HepG2 (cell line): ENCODE measurements around the gene TMEM198. TPM values are rescaled to one million over a fixed set of nuclear protein-coding genes. Genes with fewer than 3 reads are reported as not detected.

Source experiments
- HNRNPH1 ChIP-seq: fragments of 200-400 bp; formaldehyde crosslinking; optimal IDR thresholded peaks from 2 replicates; pipeline ENCODE3; 2017; ENCODE audit warnings: mild to moderate bottlenecking, low read depth, low read length
- MBNL3 ChIP-seq: fragments of 250-450 bp; sonication (Bioruptor Pico); conservative IDR thresholded peaks from 2 replicates; pipeline ENCODE4 v1.8.0; 2022; ENCODE audit warnings: mild to moderate bottlenecking, inconsistent platforms
- SP4 ChIP-seq: sonication (generic); formaldehyde crosslinking; IDR thresholded peaks from 2 replicates; pipeline ENCODE4 v1.8.1; 2023; ENCODE audit warnings: mild to moderate bottlenecking, missing genetic modification reagents
- STAG1 ChIP-seq: sonication (generic); formaldehyde crosslinking; IDR thresholded peaks from 2 replicates; pipeline ENCODE4 v1.4.0; 2020; ENCODE audit warnings: missing genetic modification reagents
- TBL1XR1 ChIP-seq: fragments of 150-350 bp; IDR thresholded peaks from 2 replicates; pipeline ENCODE4 v1.6.1; 2014; ENCODE audit warnings: borderline replicate concordance, low read length; ENCODE audit not compliant: partially characterized antibody
- THAP9 ChIP-seq: sonication (generic); formaldehyde crosslinking; IDR thresholded peaks from 2 replicates; pipeline ENCODE4; 2020; ENCODE audit warnings: missing genetic modification reagents, mild to moderate bottlenecking, borderline replicate concordance
- polyA plus RNA-seq, 8 experiments: library from polyadenylated mRNA; depleted of rRNA in 3 of 8; stranded (reverse) in 7 of 8; unstranded in 1 of 8; fragments of >200 nt; fragmentation: Illumina TruSeq in 4 of 8; extraction: Trizol in 4 of 8; gene quantifications; 2 replicates each; pipeline versions ENCODE4 v1.2.1 to v1.2.3, GENCODE V29; 2011 to 2016; ENCODE audit warnings: low read depth in 4 of 8, missing spikeins in 1 of 8, mixed read lengths in 1 of 8; ENCODE audit not compliant: insufficient read depth in 1 of 8
- total RNA-seq, 5 experiments: library from RNA; depleted of rRNA; stranded (reverse); fragments of >200 nt; fragmentation: Illumina TruSeq; extraction: Trizol; gene quantifications; 2 replicates each; pipeline ENCODE4 v1.2.3, GENCODE V29; 2016; ENCODE audit warnings: low read depth in 1 of 5
- TF ChIP-seq, protein P1 (sequence below): sonication (generic); IDR thresholded peaks from 2 replicates; pipeline ENCODE4 v1.6.1; 2016; ENCODE audit warnings: low read depth, borderline replicate concordance
- TF ChIP-seq, protein P2 (sequence below): sonication (generic); formaldehyde crosslinking; IDR thresholded peaks from 2 replicates; pipeline ENCODE4 v1.8.0; 2022; ENCODE audit warnings: missing genetic modification reagents, mild to moderate bottlenecking, inconsistent platforms, borderline replicate concordance

TMEM198 gene
- total and polyA plus RNA-seq, 2 of the 13 experiments (the other 11 are each of a cell fraction or from before 2014, with no cell fraction given) = 17.3 to 23.5 TPM

GRCh38 chr2:219531639-219532377 lies 12.0 kb upstream of the TMEM198 start (continued):
- TF ChIP-seq THAP9 (no peak), TBL1XR1 (no peak), SP4 (CRISPR knock-in tag) (no peak), HNRNPH1 (no peak), STAG1 (CRISPR knock-in tag) (peak; percentile 18; the same call in 1 of the 2 replicates), MBNL3 (CRISPR knock-in tag) (no peak)
- TF ChIP-seq, protein P1, sequence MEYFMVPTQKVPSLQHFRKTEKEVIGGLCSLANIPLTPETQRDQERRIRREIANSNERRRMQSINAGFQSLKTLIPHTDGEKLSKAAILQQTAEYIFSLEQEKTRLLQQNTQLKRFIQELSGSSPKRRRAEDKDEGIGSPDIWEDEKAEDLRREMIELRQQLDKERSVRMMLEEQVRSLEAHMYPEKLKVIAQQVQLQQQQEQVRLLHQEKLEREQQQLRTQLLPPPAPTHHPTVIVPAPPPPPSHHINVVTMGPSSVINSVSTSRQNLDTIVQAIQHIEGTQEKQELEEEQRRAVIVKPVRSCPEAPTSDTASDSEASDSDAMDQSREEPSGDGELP = peak; percentile 24; the same call in 1 of the 2 replicates
- TF ChIP-seq, protein P2, sequence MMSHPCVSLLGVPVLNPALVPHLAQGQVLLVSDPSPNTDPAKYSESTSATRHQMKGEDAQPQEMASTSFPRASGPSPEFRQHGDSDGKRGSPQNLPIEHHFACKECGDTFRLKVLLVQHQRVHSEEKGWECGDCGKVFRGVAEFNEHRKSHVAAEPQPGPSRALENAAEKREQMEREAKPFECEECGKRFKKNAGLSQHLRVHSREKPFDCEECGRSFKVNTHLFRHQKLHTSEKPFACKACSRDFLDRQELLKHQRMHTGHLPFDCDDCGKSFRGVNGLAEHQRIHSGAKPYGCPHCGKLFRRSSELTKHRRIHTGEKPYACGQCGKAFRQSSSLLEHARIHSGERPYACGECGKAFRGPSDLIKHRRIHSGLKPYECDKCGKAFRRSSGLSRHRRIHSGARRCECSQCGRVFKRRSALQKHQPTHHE = no peak
- TF ChIP-seq, all 625 proteins: peak for 4
